HepG2 (cell line): ENCODE results near the gene NEDD4L. TPM values are rescaled to one million over a fixed set of nuclear protein-coding genes. Genes with fewer than 3 reads are reported as not detected.
A peak's percentile ranks its signal among the peaks of the same experiment; 100 is the strongest.

Experiments used
- ARNT2 ChIP-seq: sonication (generic); formaldehyde crosslinking; IDR thresholded peaks from 2 replicates; pipeline ENCODE4 v1.8.0; 2022; ENCODE audit warnings: mild to moderate bottlenecking, low read depth, missing genetic modification reagents, moderate library complexity
- CEBPG ChIP-seq: IDR thresholded peaks from 2 replicates; pipeline ENCODE4 v1.6.1; 2016
- FOXK1 ChIP-seq: sonication (generic); formaldehyde crosslinking; IDR thresholded peaks from 2 replicates; pipeline ENCODE4 v1.4.0; 2020; ENCODE audit warnings: low read depth, missing genetic modification reagents, borderline replicate concordance
- GABPB1 ChIP-seq: IDR thresholded peaks from 2 replicates; pipeline ENCODE4 v1.6.1; 2016; ENCODE audit warnings: mild to moderate bottlenecking, missing genetic modification reagents, moderate library complexity, missing compliant biosample characterization
- GATAD2A ChIP-seq: IDR thresholded peaks from 2 replicates; pipeline ENCODE4 v1.6.1; 2016
- HDAC1 ChIP-seq: sonication (generic); formaldehyde crosslinking; IDR thresholded peaks from 2 replicates; pipeline ENCODE4 v1.5.1; 2020; ENCODE audit warnings: mild to moderate bottlenecking, missing genetic modification reagents
- HNF4A ChIP-seq: sonication (generic); formaldehyde crosslinking; IDR thresholded peaks from 2 replicates; pipeline ENCODE4 v1.4.0; 2020; ENCODE audit warnings: missing genetic modification reagents
- KDM2A ChIP-seq: sonication (generic); formaldehyde crosslinking; IDR thresholded peaks from 2 replicates; pipeline ENCODE4 v1.4.0; 2020; ENCODE audit warnings: low read depth, missing genetic modification reagents, borderline replicate concordance
- POGK ChIP-seq: sonication (generic); formaldehyde crosslinking; conservative IDR thresholded peaks from 2 replicates; pipeline ENCODE4 v1.8.0; 2022; ENCODE audit warnings: mild to moderate bottlenecking, moderate library complexity, missing genetic modification reagents
- PRPF4 ChIP-seq: fragments of 200-400 bp; formaldehyde crosslinking; IDR thresholded peaks from 2 replicates; pipeline ENCODE4 v1.6.1; 2016; ENCODE audit warnings: low read length, low read depth; ENCODE audit not compliant: poor library complexity, severe bottlenecking
- SP1 ChIP-seq, 2 experiments: fragments of 450-650 bp in 1 of 2; sonication (generic) in 1 of 2; formaldehyde crosslinking in 1 of 2; IDR thresholded peaks; 2 replicates each; pipeline versions ENCODE4 v1.4.0 to v1.6.1; 2016 to 2020; ENCODE audit warnings: missing genetic modification reagents in 1 of 2
- TEAD3 ChIP-seq: optimal IDR thresholded peaks from 2 replicates; pipeline ENCODE3; 2016; ENCODE audit warnings: borderline replicate concordance
- TFDP2 ChIP-seq: sonication (generic); formaldehyde crosslinking; IDR thresholded peaks from 2 replicates; pipeline ENCODE4 v1.4.0; 2020; ENCODE audit warnings: missing genetic modification reagents
- ZNF607 ChIP-seq: sonication (generic); formaldehyde crosslinking; IDR thresholded peaks from 2 replicates; pipeline ENCODE4 v1.5.1; 2020; ENCODE audit warnings: missing genetic modification reagents, mild to moderate bottlenecking, borderline replicate concordance
- polyA plus RNA-seq, 8 experiments: library from polyadenylated mRNA; depleted of rRNA in 3 of 8; stranded (reverse) in 7 of 8; unstranded in 1 of 8; fragments of >200 nt; fragmentation: Illumina TruSeq in 4 of 8; extraction: Trizol in 4 of 8; gene quantifications; 2 replicates each; pipeline versions ENCODE4 v1.2.1 to v1.2.3, GENCODE V29; 2011 to 2016; ENCODE audit warnings: low read depth in 4 of 8, missing spikeins in 1 of 8, mixed read lengths in 1 of 8; ENCODE audit not compliant: insufficient read depth in 1 of 8
- total RNA-seq, 5 experiments: library from RNA; depleted of rRNA; stranded (reverse); fragments of >200 nt; fragmentation: Illumina TruSeq; extraction: Trizol; gene quantifications; 2 replicates each; pipeline ENCODE4 v1.2.3, GENCODE V29; 2016; ENCODE audit warnings: low read depth in 1 of 5
- TF ChIP-seq, protein P1 (sequence below): sonication (generic); formaldehyde crosslinking; conservative IDR thresholded peaks from 2 replicates; pipeline ENCODE4 v1.4.0; 2020; ENCODE audit warnings: mild to moderate bottlenecking, missing genetic modification reagents, moderate library complexity
- TF ChIP-seq, protein P2 (sequence below): sonication (generic); formaldehyde crosslinking; IDR thresholded peaks from 2 replicates; pipeline ENCODE4 v1.4.0; 2020; ENCODE audit warnings: mild to moderate bottlenecking, missing genetic modification reagents, borderline replicate concordance

The NEDD4L gene
- total and polyA plus RNA-seq, 2 of the 13 experiments (the other 11 are each of a cell fraction or from before 2014, with no cell fraction given) = 168 to 390 TPM

DNA sequence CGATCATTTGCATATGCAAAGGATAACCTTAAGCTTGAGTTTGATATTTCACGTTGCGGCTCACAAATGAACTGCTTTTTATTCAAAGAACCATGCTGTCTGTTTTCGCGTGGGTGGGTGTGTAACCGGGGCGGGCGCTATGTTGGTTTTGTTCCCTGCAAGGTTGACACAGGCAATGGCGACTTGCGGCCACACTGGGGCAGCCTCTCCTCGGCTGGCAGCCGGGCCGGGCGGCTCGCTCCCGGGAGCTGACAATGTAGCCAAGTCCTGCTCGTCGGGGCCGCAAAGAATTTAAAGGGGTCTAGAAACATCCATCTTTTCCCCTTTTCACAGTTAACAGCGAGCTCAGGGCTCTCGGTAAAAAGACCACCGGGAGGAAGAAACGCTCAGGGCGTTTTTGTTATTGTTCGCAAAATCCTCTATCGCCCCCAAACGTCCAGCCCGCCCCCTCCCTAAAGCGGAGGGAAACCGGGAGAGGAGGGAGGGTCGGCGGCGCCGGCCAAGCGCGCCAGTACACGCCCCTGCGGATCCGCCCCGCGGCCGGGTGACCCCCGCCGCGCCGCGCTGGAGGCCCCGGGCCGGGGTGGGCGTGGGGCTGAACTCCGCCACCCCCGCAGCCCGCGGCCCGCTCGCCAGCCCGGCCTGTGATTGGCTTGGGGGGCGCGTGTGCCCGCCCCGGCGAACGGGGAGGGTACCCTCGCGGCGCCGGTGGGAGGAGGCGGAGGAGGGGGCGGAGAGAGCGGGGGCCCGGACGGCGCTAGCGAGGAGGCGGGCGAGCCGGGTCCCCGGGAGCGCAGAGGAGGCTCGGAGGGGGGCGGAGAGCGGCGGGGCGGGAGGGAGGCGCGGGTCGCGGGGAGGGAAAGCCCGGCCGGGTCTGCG lies at the start of gene NEDD4L (continued):
- TF ChIP-seq POGK (CRISPR knock-in tag) (peak; percentile 53; the same call in 1 of the 2 replicates), SP1 (IDR thresholded peaks at IDR 0.05) (no peak), SP1 (CRISPR knock-in tag; IDR thresholded peaks at IDR 0.05) (peak; percentile 73), ZNF607 (CRISPR knock-in tag) (peak; percentile 53; the same call in 1 of the 2 replicates), GABPB1 (CRISPR knock-in tag) (peak; percentile 52; the same call in 1 of the 2 replicates), HNF4A (CRISPR knock-in tag) (0 out of 2 replicates have a peak, but pooled peaks have one; percentile 25), TEAD3 (peak; percentile 29), GATAD2A (CRISPR knock-in tag) (peak; percentile 60), FOXK1 (CRISPR knock-in tag) (0 out of 2 replicates have a peak, but pooled peaks have one; percentile 25), TFDP2 (no peak), PRPF4 (no peak), HDAC1 (CRISPR knock-in tag) (0 out of 2 replicates have a peak, but pooled peaks have one; percentile 3), CEBPG (CRISPR knock-in tag) (peak; percentile 17; the same call in 1 of the 2 replicates), ARNT2 (peak; percentile 21; the same call in 1 of the 2 replicates), KDM2A (peak; percentile 45)
- TF ChIP-seq, protein P1, sequence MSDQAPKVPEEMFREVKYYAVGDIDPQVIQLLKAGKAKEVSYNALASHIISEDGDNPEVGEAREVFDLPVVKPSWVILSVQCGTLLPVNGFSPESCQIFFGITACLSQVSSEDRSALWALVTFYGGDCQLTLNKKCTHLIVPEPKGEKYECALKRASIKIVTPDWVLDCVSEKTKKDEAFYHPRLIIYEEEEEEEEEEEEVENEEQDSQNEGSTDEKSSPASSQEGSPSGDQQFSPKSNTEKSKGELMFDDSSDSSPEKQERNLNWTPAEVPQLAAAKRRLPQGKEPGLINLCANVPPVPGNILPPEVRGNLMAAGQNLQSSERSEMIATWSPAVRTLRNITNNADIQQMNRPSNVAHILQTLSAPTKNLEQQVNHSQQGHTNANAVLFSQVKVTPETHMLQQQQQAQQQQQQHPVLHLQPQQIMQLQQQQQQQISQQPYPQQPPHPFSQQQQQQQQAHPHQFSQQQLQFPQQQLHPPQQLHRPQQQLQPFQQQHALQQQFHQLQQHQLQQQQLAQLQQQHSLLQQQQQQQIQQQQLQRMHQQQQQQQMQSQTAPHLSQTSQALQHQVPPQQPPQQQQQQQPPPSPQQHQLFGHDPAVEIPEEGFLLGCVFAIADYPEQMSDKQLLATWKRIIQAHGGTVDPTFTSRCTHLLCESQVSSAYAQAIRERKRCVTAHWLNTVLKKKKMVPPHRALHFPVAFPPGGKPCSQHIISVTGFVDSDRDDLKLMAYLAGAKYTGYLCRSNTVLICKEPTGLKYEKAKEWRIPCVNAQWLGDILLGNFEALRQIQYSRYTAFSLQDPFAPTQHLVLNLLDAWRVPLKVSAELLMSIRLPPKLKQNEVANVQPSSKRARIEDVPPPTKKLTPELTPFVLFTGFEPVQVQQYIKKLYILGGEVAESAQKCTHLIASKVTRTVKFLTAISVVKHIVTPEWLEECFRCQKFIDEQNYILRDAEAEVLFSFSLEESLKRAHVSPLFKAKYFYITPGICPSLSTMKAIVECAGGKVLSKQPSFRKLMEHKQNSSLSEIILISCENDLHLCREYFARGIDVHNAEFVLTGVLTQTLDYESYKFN (CRISPR knock-in tag) = no peak; the same call in 1 of the 2 replicates
- TF ChIP-seq, protein P2, sequence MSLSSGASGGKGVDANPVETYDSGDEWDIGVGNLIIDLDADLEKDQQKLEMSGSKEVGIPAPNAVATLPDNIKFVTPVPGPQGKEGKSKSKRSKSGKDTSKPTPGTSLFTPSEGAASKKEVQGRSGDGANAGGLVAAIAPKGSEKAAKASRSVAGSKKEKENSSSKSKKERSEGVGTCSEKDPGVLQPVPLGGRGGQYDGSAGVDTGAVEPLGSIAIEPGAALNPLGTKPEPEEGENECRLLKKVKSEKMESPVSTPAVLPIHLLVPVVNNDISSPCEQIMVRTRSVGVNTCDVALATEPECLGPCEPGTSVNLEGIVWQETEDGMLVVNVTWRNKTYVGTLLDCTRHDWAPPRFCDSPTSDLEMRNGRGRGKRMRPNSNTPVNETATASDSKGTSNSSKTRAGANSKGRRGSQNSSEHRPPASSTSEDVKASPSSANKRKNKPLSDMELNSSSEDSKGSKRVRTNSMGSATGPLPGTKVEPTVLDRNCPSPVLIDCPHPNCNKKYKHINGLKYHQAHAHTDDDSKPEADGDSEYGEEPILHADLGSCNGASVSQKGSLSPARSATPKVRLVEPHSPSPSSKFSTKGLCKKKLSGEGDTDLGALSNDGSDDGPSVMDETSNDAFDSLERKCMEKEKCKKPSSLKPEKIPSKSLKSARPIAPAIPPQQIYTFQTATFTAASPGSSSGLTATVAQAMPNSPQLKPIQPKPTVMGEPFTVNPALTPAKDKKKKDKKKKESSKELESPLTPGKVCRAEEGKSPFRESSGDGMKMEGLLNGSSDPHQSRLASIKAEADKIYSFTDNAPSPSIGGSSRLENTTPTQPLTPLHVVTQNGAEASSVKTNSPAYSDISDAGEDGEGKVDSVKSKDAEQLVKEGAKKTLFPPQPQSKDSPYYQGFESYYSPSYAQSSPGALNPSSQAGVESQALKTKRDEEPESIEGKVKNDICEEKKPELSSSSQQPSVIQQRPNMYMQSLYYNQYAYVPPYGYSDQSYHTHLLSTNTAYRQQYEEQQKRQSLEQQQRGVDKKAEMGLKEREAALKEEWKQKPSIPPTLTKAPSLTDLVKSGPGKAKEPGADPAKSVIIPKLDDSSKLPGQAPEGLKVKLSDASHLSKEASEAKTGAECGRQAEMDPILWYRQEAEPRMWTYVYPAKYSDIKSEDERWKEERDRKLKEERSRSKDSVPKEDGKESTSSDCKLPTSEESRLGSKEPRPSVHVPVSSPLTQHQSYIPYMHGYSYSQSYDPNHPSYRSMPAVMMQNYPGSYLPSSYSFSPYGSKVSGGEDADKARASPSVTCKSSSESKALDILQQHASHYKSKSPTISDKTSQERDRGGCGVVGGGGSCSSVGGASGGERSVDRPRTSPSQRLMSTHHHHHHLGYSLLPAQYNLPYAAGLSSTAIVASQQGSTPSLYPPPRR (CRISPR knock-in tag) = 0 out of 2 replicates have a peak, but pooled peaks have one; percentile 56
